Upper lobe of left lung (tissue), 4 donors: ENCODE results near the gene MARK4.

Experiments
- CTCF ChIP-seq, 6 experiments: fragments of 450-650 bp in 4 of 6; fragments of 200-600 bp in 2 of 6; sonication (generic) in 2 of 6; IDR thresholded peaks; one replicate each; pipeline ENCODE4 v1.5.1; 2016 to 2019; ENCODE audit warnings: antibody characterized with exemption in 6 of 6
- EP300 ChIP-seq, 4 donors: sonication (generic); formaldehyde crosslinking; IDR thresholded peaks; one replicate each; pipeline ENCODE4 v1.5.1; 2017; ENCODE audit warnings: antibody characterized with exemption in 4 of 4, control low read depth in 2 of 4
- POLR2A ChIP-seq, 4 donors: fragments of 450-650 bp; IDR thresholded peaks; one replicate each; pipeline ENCODE4 v1.5.1; 2016 to 2017; ENCODE audit warnings: antibody characterized with exemption in 4 of 4, mild to moderate bottlenecking in 2 of 4
- POLR2AphosphoS5 ChIP-seq, 2 donors: sonication (generic); formaldehyde crosslinking; IDR thresholded peaks; one replicate each; pipeline ENCODE4 v1.5.1; 2017; ENCODE audit warnings: antibody characterized with exemption in 2 of 2

GRCh38 chr19:45218911-45219743 lies 31.9 kb upstream of the MARK4 start:
- TF ChIP-seq CTCF (IDR thresholded peaks at IDR 0.05) (no peak), POLR2A (IDR thresholded peaks at IDR 0.05) (no peak), POLR2AphosphoS5 (IDR thresholded peaks at IDR 0.05) (no peak), EP300 (IDR thresholded peaks at IDR 0.05) (no peak)
